HG03520 (cell line): ENCODE results near the gene NT5C2.
A peak's percentile ranks its signal among the peaks of the same experiment; 100 is the strongest.

ENCODE experiments used
- ATAC-seq: cut with Tn5 transposase; IDR thresholded peaks from one replicate; pipeline ENCODE4 v1.9.1; 2021; ENCODE audit warnings: mild to moderate bottlenecking, moderate library complexity; ENCODE audit not compliant: unreplicated experiment

NT5C2 gene

DNA sequence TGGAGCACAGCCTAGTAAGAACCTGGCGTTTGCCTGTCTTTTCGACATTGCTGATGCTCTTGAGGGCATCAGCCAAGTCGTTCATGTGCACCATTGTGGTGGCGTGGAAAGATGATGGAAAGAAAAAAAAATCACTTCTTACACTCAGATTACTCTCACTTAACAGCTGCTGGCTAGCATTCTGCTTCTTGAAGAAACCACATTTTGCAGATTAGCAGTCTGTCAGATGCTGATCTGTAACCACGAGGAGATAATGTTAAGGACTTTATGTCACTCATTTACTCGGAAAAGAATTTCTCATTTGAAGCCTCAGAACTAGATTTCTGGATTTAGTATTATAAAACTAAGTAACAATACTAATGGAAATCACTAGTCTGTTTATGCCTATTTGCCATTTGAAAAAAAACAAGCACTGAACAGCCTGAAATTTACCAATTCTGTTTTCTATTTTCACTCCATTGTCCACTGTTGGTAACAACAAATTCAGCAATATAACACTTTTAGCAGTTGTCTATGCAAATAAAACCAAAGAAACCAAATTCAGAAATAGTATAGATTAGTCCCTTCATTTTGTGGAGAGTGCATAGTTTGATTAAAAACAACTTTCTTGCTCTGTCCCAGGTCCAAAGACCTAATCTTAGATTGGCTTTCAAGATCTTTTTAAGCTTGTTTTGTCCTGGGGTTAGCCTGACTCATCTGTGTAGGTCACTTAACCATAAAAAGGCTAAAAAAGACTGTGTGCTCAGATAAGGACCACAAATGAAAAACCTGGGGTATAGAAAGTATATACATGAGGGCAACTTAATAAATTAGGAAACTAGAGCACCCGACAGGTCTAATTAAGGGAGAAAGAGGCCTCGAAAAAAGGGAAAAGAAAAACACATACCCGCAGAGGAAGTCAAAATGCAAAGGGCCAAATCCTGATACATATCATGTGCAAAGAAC, 67.5 kb downstream of the NT5C2 start:
- peak; percentile 68 for ATAC-seq

GRCh38 chr10:103124420-103125096, 68.5 kb downstream of the NT5C2 start:
- ATAC-seq, result no peak

DNA sequence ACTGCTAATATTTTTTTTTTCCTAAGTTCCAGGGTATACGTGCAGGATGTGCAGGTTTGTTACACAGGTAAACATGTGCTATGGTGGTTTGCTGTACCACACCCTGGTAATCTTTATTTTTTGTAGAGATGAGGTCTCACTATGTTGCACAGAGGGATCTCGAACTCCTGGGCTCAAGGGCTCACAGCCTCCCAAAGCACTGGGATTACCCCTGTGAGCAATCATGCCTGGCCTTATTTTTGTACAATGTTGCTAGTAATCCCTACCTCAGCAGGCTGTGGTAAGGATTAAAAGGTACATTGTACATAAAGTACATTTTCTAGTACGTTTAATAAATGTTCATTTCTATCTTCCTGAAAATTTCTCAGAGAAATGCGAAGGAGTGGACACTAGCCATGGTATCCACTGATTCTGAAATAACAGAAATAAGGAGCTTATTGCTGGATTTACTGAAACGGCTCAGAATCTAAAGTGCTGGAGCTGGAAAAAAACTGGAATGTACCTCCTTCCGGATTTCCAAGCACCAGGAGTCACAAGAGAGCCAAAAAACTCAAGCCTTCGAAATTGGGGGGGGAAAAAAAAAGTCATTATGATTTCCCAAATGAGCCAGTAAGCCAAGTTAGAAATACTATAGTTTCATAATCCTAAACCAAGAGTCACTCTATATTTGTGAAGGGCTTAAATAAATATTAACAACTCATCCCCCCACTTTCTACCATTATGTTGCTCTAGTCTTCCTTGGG, 69.6 kb downstream of the NT5C2 start:
- ATAC-seq, result no peak

GRCh38 chr10:103120977-103121735, 71.9 kb downstream of the NT5C2 start:
- no peak for ATAC-seq

DNA sequence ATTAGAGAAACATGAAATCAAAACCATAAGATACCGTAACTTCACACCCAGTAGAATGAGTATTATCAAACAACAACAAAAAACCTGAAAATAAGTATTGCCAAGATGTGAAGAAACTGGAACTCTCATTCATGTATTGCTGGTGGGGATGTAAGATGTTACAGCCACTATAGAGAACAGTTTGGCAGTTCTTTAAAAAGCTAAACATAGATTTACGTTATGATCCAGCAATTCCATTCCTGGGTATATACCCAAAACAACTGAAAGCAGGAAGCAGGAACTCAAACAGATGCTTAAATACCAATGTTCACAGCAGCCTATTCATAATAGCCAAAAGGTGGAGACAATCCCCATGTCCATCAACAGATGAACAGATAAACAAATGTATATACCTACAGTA, 72.5 kb downstream of the NT5C2 start:
- no peak for ATAC-seq

DNA sequence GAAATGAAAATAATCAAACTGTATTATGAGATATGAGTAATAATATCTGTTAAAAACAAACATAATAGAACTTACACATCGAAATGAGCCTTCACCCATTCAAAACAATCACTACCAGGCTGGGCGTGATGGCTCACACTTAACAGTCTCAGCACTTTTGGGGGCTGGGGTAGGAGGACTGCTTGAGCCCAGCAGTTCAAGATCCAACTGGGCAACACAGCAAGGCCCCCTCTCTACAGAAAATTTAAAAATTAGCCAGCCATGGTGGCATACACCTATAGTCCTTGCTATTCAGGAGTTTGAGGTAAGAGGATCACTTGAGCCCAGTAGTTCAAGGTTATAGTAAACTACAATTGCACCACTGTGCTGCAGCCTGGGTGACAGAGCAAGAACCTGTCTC, 75.8 kb downstream of the NT5C2 start:
- ATAC-seq, result no peak

DNA sequence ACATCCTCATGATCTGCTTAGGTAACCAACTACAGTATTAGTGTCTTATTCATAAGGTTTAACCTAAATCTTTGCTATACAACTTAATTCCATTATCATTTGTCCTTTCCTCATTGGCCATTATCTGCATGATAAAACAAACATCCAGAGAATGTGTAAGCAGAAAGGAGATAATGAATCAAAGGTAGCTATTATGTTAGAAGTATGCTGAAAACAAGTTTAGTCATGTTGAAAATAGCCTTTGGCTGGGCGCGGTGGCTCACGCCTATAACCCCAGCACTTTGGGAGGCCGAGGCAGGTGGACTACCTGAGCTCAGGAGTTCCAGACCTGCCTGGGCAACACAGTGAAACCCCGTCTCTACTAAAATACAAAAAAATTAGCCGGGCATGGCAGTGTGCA, 78.2 kb downstream of the NT5C2 start:
- ATAC-seq, result no peak

GRCh38 chr10:103111918-103112877, 80.9 kb downstream of the NT5C2 start:
- peak; percentile 59 for ATAC-seq

- peak; percentile 62 for ATAC-seq
Measured at GRCh38 chr10:103111031-103111917, 81.8 kb downstream of the NT5C2 start.

- no peak for ATAC-seq
Measured at GRCh38 chr10:103110407-103110806, 82.7 kb downstream of the NT5C2 start.

DNA sequence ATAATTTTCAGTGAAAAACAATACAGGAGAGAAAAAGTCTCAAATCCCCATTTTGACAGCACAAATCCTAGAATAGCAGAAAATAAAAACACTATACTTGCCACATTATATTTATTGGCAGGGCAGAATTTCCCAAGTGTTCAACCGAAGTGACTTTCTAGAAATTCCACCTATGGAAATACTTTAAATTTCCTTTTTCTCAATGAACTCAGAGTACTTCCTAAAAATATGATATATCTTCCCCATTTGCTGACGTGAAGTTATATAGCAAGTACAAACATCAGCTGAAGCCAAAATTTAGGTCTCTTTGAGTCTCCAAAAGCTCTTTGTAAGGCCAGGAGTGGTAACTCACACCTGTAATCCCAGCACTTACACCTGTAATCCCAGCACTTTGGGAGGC, 83.3 kb downstream of the NT5C2 start:
- no peak for ATAC-seq

GRCh38 chr10:103106539-103106938, 86.5 kb downstream of the NT5C2 start:
- no peak for ATAC-seq

DNA sequence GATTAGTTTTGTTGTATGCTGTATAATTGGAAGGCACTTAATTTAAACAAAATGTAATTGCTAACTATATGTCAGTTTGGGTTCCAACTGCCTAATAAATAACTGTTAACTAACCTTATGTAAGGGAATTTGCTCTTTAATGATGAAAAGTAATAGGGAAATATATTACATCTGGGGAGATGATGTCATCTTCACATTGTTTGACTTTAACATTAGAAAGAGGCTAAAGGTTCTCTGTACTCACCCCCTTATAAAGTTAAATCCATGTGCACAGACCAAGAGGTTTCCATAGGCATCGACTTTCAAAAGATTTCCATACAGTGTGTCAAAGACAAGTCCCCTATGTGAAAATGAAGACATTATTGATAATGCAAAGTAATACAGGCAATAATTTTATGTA, 87.6 kb downstream of the NT5C2 start:
- no peak for ATAC-seq

DNA sequence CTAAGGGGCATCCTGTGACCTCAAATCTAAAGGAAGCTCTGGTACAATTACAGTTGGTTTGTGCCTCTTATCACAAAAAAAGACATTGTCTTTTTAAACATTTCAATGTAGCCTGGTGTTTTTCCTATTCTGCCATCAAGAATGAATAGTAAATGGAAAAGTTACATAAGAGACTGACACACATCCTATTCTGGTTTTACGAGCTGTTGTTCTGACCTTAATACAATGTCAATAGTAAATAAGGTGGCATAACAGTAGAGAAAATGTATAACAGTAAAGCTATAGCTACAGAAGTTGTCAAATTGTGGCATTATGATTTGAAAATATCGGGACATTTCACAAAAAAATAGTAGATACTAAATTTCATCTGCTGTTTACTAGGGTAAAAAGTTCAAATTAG, 88.4 kb downstream of the NT5C2 start:
- no peak for ATAC-seq

GRCh38 chr10:103103989-103104388, 89.1 kb downstream of the NT5C2 start:
- ATAC-seq, result no peak

- ATAC-seq, result no peak
Measured at GRCh38 chr10:103102195-103102594, 90.9 kb downstream of the NT5C2 start.

- ATAC-seq, result no peak
Measured at GRCh38 chr10:103100620-103101019, 92.5 kb downstream of the NT5C2 start.

DNA sequence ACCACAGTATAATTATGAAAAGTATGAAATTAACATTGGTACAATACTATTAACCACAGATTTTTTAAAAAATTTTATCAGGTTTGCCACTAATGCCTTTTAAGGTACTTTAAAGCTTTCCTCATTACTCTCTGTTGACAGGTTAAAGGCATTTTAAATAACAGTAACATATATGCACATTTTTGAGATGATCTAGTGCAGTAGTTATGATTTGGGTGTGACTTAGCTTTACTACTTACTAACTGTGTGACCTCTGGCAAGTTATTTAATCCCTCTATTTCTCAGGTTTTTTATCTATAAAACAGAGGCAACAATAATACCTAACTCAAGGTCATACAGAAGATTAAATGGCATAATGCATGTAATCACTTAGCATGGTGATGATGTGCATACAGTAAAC, 94.8 kb downstream of the NT5C2 start:
- no peak for ATAC-seq

DNA sequence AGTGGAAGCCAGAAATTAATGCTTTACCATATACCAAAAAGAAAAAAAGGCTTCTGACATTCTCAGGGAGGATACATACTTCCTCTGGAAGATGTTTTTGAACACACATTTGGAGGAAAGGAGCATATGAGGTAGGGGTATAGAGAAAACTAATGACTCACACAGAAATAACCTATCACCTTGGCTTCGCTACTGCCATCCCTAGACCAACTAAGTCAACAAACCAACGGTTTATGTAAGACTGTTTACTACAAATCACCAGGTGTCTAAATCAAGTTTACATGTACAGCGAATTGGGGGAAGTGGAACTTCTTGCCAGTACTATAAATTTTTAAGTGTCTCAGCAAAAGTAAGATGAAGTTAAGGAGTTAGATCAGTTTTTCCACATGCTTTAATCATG, 96.9 kb downstream of the NT5C2 start:
- no peak for ATAC-seq
